ENCODE measurements around the gene SNF8.

The SNF8 gene

DNA sequence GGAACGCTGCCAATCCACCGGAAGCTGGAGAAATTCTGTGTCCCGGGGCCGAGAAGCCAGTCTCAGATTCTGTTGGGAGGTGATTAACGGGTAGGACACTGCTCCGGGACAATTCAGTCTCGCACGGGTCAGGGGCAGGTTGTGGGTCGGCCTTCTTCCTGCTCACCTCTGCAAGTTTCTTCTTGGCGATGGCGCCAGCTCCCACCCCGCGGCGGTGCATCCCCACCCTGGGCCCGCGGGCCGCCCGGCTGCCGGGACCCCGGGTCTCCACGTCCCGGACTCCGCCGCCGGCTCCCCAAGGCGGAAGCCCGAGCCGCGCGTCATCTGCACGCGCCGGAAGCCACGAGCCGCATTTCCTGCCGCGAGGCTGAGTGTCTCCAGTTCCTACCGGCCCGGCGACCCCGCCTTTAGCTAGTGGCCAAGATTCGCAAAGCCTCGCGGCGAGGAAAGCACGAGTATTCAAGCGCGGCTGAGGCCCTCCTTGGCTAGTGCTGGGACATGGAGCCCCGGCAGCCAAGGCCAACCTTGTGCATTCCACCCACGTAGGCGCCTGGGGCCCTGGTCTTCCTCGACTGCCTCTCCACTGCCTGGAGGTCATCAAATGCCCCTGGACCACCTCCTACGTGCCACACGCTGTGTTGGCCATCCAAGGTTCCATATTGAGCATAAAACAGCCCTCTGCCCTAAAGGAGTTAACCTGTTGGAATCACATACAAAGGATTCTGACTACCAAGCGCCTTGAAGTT, at the start of gene SNF8 (continued):
- TF ChIP-seq, protein P1, sequence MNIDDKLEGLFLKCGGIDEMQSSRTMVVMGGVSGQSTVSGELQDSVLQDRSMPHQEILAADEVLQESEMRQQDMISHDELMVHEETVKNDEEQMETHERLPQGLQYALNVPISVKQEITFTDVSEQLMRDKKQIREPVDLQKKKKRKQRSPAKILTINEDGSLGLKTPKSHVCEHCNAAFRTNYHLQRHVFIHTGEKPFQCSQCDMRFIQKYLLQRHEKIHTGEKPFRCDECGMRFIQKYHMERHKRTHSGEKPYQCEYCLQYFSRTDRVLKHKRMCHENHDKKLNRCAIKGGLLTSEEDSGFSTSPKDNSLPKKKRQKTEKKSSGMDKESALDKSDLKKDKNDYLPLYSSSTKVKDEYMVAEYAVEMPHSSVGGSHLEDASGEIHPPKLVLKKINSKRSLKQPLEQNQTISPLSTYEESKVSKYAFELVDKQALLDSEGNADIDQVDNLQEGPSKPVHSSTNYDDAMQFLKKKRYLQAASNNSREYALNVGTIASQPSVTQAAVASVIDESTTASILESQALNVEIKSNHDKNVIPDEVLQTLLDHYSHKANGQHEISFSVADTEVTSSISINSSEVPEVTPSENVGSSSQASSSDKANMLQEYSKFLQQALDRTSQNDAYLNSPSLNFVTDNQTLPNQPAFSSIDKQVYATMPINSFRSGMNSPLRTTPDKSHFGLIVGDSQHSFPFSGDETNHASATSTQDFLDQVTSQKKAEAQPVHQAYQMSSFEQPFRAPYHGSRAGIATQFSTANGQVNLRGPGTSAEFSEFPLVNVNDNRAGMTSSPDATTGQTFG (tag by site-specific recombination; IDR thresholded peaks at IDR 0.05; ENCODE audit: borderline replicate concordance): no peak
- TF ChIP-seq, protein P2, sequence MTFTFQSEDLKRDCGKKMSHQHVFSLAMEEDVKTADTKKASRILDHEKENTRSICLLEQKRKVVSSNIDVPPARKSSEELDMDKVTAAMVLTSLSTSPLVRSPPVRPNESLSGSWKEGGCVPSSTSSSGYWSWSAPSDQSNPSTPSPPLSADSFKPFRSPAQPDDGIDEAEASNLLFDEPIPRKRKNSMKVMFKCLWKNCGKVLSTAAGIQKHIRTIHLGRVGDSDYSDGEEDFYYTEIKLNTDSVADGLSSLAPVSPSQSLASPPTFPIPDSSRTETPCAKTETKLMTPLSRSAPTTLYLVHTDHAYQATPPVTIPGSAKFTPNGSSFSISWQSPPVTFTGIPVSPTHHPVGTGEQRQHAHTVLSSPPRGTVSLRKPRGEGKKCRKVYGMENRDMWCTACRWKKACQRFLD (tag by site-specific recombination; IDR thresholded peaks at IDR 0.05): peak; percentile 75; the same call in 1 of the 2 replicates
- TF ChIP-seq, protein P3, sequence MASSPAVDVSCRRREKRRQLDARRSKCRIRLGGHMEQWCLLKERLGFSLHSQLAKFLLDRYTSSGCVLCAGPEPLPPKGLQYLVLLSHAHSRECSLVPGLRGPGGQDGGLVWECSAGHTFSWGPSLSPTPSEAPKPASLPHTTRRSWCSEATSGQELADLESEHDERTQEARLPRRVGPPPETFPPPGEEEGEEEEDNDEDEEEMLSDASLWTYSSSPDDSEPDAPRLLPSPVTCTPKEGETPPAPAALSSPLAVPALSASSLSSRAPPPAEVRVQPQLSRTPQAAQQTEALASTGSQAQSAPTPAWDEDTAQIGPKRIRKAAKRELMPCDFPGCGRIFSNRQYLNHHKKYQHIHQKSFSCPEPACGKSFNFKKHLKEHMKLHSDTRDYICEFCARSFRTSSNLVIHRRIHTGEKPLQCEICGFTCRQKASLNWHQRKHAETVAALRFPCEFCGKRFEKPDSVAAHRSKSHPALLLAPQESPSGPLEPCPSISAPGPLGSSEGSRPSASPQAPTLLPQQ (tag by site-specific recombination; IDR thresholded peaks at IDR 0.05): 0 out of 2 replicates have a peak, but pooled peaks have one; percentile 52
- TF ChIP-seq, protein P4, sequence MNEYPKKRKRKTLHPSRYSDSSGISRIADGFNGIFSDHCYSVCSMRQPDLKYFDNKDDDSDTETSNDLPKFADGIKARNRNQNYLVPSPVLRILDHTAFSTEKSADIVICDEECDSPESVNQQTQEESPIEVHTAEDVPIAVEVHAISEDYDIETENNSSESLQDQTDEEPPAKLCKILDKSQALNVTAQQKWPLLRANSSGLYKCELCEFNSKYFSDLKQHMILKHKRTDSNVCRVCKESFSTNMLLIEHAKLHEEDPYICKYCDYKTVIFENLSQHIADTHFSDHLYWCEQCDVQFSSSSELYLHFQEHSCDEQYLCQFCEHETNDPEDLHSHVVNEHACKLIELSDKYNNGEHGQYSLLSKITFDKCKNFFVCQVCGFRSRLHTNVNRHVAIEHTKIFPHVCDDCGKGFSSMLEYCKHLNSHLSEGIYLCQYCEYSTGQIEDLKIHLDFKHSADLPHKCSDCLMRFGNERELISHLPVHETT (tag by site-specific recombination; IDR thresholded peaks at IDR 0.05): no peak
- TF ChIP-seq ZNF548 (tag by site-specific recombination; IDR thresholded peaks at IDR 0.05) (no peak), SP2 (tag by site-specific recombination; IDR thresholded peaks at IDR 0.05) (peak; percentile 81), SETDB1 (IDR thresholded peaks at IDR 0.05; ENCODE audit: insufficient read length, low read length) (no peak), ZEB2 (tag by site-specific recombination; IDR thresholded peaks at IDR 0.05) (peak; percentile 72), ZNF785 (tag by site-specific recombination; IDR thresholded peaks at IDR 0.05) (no peak), BCL11B (tag by site-specific recombination; IDR thresholded peaks at IDR 0.05; ENCODE audit: low read depth) (no peak), ZBTB1 (tag by site-specific recombination; IDR thresholded peaks at IDR 0.05) (no peak), ZNF571 (tag by site-specific recombination; IDR thresholded peaks at IDR 0.05) (no peak)
- TF ChIP-seq, protein P5, sequence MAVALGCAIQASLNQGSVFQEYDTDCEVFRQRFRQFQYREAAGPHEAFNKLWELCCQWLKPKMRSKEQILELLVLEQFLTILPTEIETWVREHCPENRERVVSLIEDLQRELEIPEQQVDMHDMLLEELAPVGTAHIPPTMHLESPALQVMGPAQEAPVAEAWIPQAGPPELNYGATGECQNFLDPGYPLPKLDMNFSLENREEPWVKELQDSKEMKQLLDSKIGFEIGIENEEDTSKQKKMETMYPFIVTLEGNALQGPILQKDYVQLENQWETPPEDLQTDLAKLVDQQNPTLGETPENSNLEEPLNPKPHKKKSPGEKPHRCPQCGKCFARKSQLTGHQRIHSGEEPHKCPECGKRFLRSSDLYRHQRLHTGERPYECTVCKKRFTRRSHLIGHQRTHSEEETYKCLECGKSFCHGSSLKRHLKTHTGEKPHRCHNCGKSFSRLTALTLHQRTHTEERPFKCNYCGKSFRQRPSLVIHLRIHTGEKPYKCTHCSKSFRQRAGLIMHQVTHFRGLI (tag by site-specific recombination; IDR thresholded peaks at IDR 0.05): peak; percentile 73

DNA sequence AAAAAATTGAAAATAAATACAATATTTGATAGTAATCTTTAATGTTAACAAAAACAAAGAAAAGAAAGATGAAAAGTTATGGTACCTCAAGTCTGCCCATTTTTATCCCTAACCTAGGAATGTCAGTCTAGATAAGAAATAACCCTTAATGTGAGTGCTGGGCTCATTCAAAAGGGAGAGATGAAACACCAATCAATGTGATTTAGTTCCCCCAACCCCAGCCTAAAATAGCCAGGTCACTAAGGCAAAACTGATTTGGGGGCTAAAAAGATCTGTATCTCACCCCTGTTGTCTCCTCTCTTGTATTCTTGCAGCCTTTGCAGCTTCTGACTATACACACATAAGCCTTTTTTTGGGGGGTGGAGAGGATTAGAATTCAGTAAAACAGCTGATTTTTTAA, 49.3 kb upstream of the SNF8 start:
- peaks cover 35% of the 10 kb centered on the region for H3K4me1 ChIP-seq (ENCODE audit: control insufficient read depth, insufficient read depth, low read length)
- POLR2A ChIA-PET: interaction anchor here (0.7 to 5.6 kb wide), 4 partner anchors 13 to 64 kb away, joined by 3 to 47 read pairs (median 23); no protein-coding TSS in a partner anchor
- no peaks in the 10 kb centered on the region for H3K36me3 ChIP-seq (ENCODE audit: control insufficient read depth in 2 of 2, insufficient read depth in 1 of 2, low read length in 2 of 2)
- CTCF ChIA-PET: interaction anchor here (0.7 to 13.1 kb wide), 7 partner anchors 8 to 50 kb away, joined by 3 to 129 read pairs (median 4); partner anchors contain the start of gene SNF8
- no peak overlapping the region for H3K4me3 ChIP-seq (ENCODE audit: low read depth, low read length)
- H3K9me3 ChIP-seq (ENCODE audit: control insufficient read depth, insufficient read depth, low read depth, low read length): no peaks in the 10 kb centered on the region
- H3K27ac ChIP-seq (ENCODE audit: extremely low read depth, low read depth, low read length): peak overlapping the region; percentile 100
- TF ChIP-seq ZBTB48 (tag by site-specific recombination; IDR thresholded peaks at IDR 0.05) (no peak; the same call in 1 of the 2 replicates), ZNF664 (tag by site-specific recombination; IDR thresholded peaks at IDR 0.05) (no peak), RBAK (tag by site-specific recombination; IDR thresholded peaks at IDR 0.05) (no peak), ZNF155 (tag by site-specific recombination; IDR thresholded peaks at IDR 0.05) (no peak), ZNF112 (tag by site-specific recombination; IDR thresholded peaks at IDR 0.05) (no peak), ZNF837 (tag by site-specific recombination; IDR thresholded peaks at IDR 0.05) (no peak), ZNF184 (tag by site-specific recombination; IDR thresholded peaks at IDR 0.05) (no peak), KLF7 (tag by site-specific recombination; IDR thresholded peaks at IDR 0.05; ENCODE audit: borderline replicate concordance) (no peak), ZNF2 (tag by site-specific recombination; IDR thresholded peaks at IDR 0.05) (no peak), ZNF121 (tag by site-specific recombination; IDR thresholded peaks at IDR 0.05) (no peak), ZNF624 (tag by site-specific recombination; IDR thresholded peaks at IDR 0.05) (no peak), ZNF571 (tag by site-specific recombination; IDR thresholded peaks at IDR 0.05) (no peak), HOXC10 (CRISPR knock-in tag; IDR thresholded peaks at IDR 0.05) (no peak)
- TF ChIP-seq, protein P2 (tag by site-specific recombination; IDR thresholded peaks at IDR 0.05): no peak
- TF ChIP-seq, protein P6, sequence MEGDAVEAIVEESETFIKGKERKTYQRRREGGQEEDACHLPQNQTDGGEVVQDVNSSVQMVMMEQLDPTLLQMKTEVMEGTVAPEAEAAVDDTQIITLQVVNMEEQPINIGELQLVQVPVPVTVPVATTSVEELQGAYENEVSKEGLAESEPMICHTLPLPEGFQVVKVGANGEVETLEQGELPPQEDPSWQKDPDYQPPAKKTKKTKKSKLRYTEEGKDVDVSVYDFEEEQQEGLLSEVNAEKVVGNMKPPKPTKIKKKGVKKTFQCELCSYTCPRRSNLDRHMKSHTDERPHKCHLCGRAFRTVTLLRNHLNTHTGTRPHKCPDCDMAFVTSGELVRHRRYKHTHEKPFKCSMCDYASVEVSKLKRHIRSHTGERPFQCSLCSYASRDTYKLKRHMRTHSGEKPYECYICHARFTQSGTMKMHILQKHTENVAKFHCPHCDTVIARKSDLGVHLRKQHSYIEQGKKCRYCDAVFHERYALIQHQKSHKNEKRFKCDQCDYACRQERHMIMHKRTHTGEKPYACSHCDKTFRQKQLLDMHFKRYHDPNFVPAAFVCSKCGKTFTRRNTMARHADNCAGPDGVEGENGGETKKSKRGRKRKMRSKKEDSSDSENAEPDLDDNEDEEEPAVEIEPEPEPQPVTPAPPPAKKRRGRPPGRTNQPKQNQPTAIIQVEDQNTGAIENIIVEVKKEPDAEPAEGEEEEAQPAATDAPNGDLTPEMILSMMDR (tag by site-specific recombination; IDR thresholded peaks at IDR 0.05): no peak

All from HEK293 (cell line).